ENCODE measurements around the gene IGF2R. TPM values are rescaled to one million over a fixed set of nuclear protein-coding genes. Genes with fewer than 3 reads are reported as not detected.

IGF2R gene
- total RNA-seq, 4 donors from 2014 or later = 48.8 to 106 (median 92.3) TPM

GRCh38 chr6:159972506-159973268 is 3.8 kb downstream of the IGF2R start:
- in situ Hi-C loops (cut with MboI; ENCODE audit: low pct_ligation_motif_present in 1 of 4, low pct_unique_long_range_greater_than_20kb in 1 of 4, low sequenced_read_pairs in 3 of 4) (loop anchor here in 1 of 4 donors (25.0 kb wide), 1 partner anchor 285 kb away; the partner anchor contains the start of gene SOD2), intact Hi-C loops (cut with DNase I; ENCODE audit: low total_unique reads) (no loop called here)
- 56 to 84% methylated on average over 9 of the region's 9 CpGs for WGBS, 2 donors (ENCODE audit: low coverage in 1 of 2)
- DNase-seq = no peak
- TF ChIP-seq POLR2A (IDR thresholded peaks at IDR 0.05) (no peak), POLR2AphosphoS5 (IDR thresholded peaks at IDR 0.05) (no peak), EP300 (IDR thresholded peaks at IDR 0.05; ENCODE audit: low read depth) (no peak), CTCF (IDR thresholded peaks at IDR 0.05) (no peak)
- no peaks in the 10 kb centered on the region for H3K36me3 ChIP-seq
- peaks cover 12 to 73% (median 33%) of the 10 kb centered on the region in 4 donors for H3K4me1 ChIP-seq
- no peaks in the 10 kb centered on the region for H3K27me3 ChIP-seq
- H3K4me3 ChIP-seq = no peak overlapping the region
- H3K27ac ChIP-seq = no peak overlapping the region
- no peaks in the 10 kb centered on the region for H3K9me3 ChIP-seq

- Histone ChIP-seq H3K9me3 (no peaks in the 10 kb centered on the region), H3K4me3 (no peak overlapping the region), H3K27ac (no peak overlapping the region), H3K27me3 (no peaks in the 10 kb centered on the region), H3K4me1 (peaks cover 16 to 76% (median 38%) of the 10 kb centered on the region in 4 donors), H3K36me3 (no peaks in the 10 kb centered on the region)
- DNase-seq = no peak
- in situ Hi-C loops (cut with MboI; ENCODE audit: low pct_ligation_motif_present in 1 of 4, low pct_unique_long_range_greater_than_20kb in 1 of 4, low sequenced_read_pairs in 3 of 4) = loop anchor here in 1 of 4 donors (25.0 kb wide), 1 partner anchor 286 kb away; the partner anchor contains the start of gene SOD2
- intact Hi-C loops (cut with DNase I; ENCODE audit: low total_unique reads) = no loop called here
- no peak for TF ChIP-seq POLR2A (IDR thresholded peaks at IDR 0.05)
- TF ChIP-seq POLR2AphosphoS5 (IDR thresholded peaks at IDR 0.05) = no peak
- WGBS, 2 donors (ENCODE audit: low coverage in 1 of 2) = 40 to 74% methylated on average over 2 of the region's 2 CpGs
These were observed 4.5 kb downstream of the IGF2R start for GRCh38 chr6:159973406-159973805.

- Histone ChIP-seq H3K9me3 (no peaks in the 10 kb centered on the region), H3K4me1 (peaks cover 21 to 82% (median 43%) of the 10 kb centered on the region in 4 donors), H3K27me3 (no peaks in the 10 kb centered on the region), H3K36me3 (no peaks in the 10 kb centered on the region), H3K27ac (no peak overlapping the region), H3K4me3 (no peak overlapping the region)
- DNase-seq = no peak
- WGBS, 2 donors (ENCODE audit: low coverage in 1 of 2) = 90 to 93% methylated on average over 2 of the region's 2 CpGs
- intact Hi-C loops (cut with DNase I; ENCODE audit: low total_unique reads) (no loop called here), in situ Hi-C loops (cut with MboI; ENCODE audit: low pct_ligation_motif_present in 1 of 4, low pct_unique_long_range_greater_than_20kb in 1 of 4, low sequenced_read_pairs in 3 of 4) (loop anchor here in 1 of 4 donors (25.0 kb wide), 1 partner anchor 287 kb away; the partner anchor contains the start of gene SOD2)
- TF ChIP-seq CTCF (IDR thresholded peaks at IDR 0.05) = no peak
- TF ChIP-seq POLR2AphosphoS5 (IDR thresholded peaks at IDR 0.05) = peak in 1 of 3 donors; percentile 37
These were observed 5.1 kb downstream of the IGF2R start for GRCh38 chr6:159973951-159974350.

GRCh38 chr6:159974932-159975331 is 6.0 kb downstream of the IGF2R start:
- Histone ChIP-seq H3K9me3 (no peaks in the 10 kb centered on the region), H3K4me1 (peaks cover 23 to 91% (median 48%) of the 10 kb centered on the region in 4 donors), H3K36me3 (no peaks in the 10 kb centered on the region), H3K4me3 (no peak overlapping the region), H3K27me3 (no peaks in the 10 kb centered on the region), H3K27ac (no peak overlapping the region)
- intact Hi-C loops (cut with DNase I; ENCODE audit: low total_unique reads) (no loop called here), in situ Hi-C loops (cut with MboI; ENCODE audit: low pct_ligation_motif_present in 1 of 4, low pct_unique_long_range_greater_than_20kb in 1 of 4, low sequenced_read_pairs in 3 of 4) (loop anchor here in 1 of 4 donors (25.0 kb wide), 1 partner anchor 288 kb away; the partner anchor contains the start of gene SOD2)
- TF ChIP-seq POLR2A (IDR thresholded peaks at IDR 0.05) (no peak), CTCF (IDR thresholded peaks at IDR 0.05) (no peak), POLR2AphosphoS5 (IDR thresholded peaks at IDR 0.05) (no peak), EP300 (IDR thresholded peaks at IDR 0.05; ENCODE audit: low read depth) (no peak)
- DNase-seq = no peak
- WGBS, 2 donors (ENCODE audit: low coverage in 1 of 2) = 91 to 94% methylated on average over 7 of the region's 7 CpGs
